Esophagus (tissue), 2 donors: ENCODE measurements around the gene CRACR2B. TPM values are rescaled to one million over a fixed set of nuclear protein-coding genes. Genes with fewer than 3 reads are reported as not detected.
A peak's percentile ranks its signal among the peaks of the same experiment; 100 is the strongest.

Experiments used
- H3K27ac ChIP-seq, 2 donors: one replicate each; pipeline ENCODE4 v1.5.1; 2013; ENCODE audit warnings: low read depth in 2 of 2, mild to moderate bottlenecking in 2 of 2, inconsistent platforms in 1 of 2, low read length in 1 of 2, moderate library complexity in 1 of 2
- H3K27me3 ChIP-seq, 2 donors: one replicate each; pipeline ENCODE4 v1.6.1; 2013; ENCODE audit warnings: low read length in 2 of 2, control low read depth in 1 of 2, mild to moderate bottlenecking in 1 of 2; ENCODE audit not compliant: insufficient read depth in 2 of 2, control insufficient read depth in 1 of 2
- H3K36me3 ChIP-seq, 2 donors: one replicate each; pipeline ENCODE4 v1.6.1; 2013; ENCODE audit warnings: low read length in 1 of 2; ENCODE audit not compliant: control insufficient read depth in 2 of 2, insufficient read depth in 2 of 2
- H3K4me1 ChIP-seq, 2 donors: one replicate each; pipeline ENCODE4 v1.6.1; 2013; ENCODE audit warnings: low read length in 1 of 2; ENCODE audit not compliant: control insufficient read depth in 2 of 2, insufficient read depth in 2 of 2
- H3K4me3 ChIP-seq, 2 donors: one replicate each; pipeline ENCODE4 v1.5.1; 2013; ENCODE audit warnings: low read length in 2 of 2, mild to moderate bottlenecking in 2 of 2, low read depth in 1 of 2, moderate library complexity in 1 of 2
- H3K9me3 ChIP-seq, 2 donors: one replicate each; pipeline ENCODE4 v1.6.1; 2013; ENCODE audit warnings: mild to moderate bottlenecking in 2 of 2, low read depth in 1 of 2, low read length in 1 of 2, moderate library complexity in 1 of 2; ENCODE audit not compliant: control insufficient read depth in 2 of 2, insufficient read depth in 1 of 2
- WGBS, 2 donors: extraction: QIAGEN DNeasy Blood & Tissue Kit; methylation state at CpG; one replicate each; pipeline ENCODE4 v1.1.7; 2013; 5-methylcytosine and 5-hydroxymethylcytosine counted together
- polyA plus RNA-seq, 2 donors: library from polyadenylated mRNA; stranded (reverse); fragments of 200-250 nt; gene quantifications; one replicate each; pipeline ENCODE4 v1.2.3, GENCODE V29; 2013
- donor health status: healthy with polysubstance abuse.
- donor health status: Bipolar disorder and iron deficiency.

The CRACR2B gene
- polyA plus RNA-seq, 2 donors: 3.2 to 5.3 TPM

DNA sequence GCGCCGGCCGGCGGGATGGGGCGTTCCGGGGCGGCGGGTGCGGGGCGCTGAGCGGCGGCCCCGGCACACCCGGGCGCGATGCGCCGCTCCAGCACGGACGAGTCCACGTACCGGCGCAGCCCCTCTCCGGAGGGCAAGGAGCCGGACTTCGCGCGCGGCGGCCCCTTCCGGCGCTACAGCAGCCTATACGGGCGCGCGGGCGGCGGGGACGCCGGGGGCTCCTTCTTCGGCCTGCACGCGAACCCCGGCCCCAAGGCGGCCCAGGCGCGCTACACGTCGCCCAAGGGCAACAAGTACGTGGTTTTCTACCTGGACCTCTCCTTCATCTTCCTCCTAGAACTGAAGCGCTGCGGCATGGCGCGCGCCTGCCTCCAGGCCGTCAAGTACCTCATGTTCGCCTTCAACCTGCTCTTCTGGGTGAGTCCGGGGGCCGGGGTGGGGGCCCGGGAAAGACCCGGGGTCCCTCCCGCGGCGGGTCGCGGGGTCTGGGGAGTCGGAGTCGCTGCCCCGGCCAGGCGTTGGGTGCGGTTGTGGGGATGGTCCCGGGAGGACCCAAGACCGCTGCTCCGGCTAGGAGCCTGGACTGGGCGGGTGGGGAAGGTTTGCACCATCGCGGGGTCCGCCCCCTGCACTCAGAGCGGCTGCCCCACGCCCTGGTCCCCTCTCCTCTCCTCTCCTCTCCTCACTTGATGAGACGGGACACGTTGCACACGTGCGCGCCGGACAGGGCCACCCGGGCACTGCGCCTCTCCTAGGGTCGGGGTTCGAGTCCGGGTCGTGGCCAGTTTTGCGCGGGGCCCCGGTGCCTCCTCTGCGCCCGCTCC, 22.4 kb downstream of the CRACR2B start:
- Histone ChIP-seq H3K27me3 (peaks cover 0 to 5% of the 10 kb centered on the region in 2 donors), H3K36me3 (no peaks in the 10 kb centered on the region), H3K9me3 (no peaks in the 10 kb centered on the region), H3K4me1 (peaks cover 7 to 19% of the 10 kb centered on the region in 2 donors), H3K4me3 (peak overlapping the region; percentile 13 to 37), H3K27ac (no peak overlapping the region)
- 25 to 27% methylated on average over 85 to 97 of the region's 97 CpGs for WGBS, 2 donors

DNA sequence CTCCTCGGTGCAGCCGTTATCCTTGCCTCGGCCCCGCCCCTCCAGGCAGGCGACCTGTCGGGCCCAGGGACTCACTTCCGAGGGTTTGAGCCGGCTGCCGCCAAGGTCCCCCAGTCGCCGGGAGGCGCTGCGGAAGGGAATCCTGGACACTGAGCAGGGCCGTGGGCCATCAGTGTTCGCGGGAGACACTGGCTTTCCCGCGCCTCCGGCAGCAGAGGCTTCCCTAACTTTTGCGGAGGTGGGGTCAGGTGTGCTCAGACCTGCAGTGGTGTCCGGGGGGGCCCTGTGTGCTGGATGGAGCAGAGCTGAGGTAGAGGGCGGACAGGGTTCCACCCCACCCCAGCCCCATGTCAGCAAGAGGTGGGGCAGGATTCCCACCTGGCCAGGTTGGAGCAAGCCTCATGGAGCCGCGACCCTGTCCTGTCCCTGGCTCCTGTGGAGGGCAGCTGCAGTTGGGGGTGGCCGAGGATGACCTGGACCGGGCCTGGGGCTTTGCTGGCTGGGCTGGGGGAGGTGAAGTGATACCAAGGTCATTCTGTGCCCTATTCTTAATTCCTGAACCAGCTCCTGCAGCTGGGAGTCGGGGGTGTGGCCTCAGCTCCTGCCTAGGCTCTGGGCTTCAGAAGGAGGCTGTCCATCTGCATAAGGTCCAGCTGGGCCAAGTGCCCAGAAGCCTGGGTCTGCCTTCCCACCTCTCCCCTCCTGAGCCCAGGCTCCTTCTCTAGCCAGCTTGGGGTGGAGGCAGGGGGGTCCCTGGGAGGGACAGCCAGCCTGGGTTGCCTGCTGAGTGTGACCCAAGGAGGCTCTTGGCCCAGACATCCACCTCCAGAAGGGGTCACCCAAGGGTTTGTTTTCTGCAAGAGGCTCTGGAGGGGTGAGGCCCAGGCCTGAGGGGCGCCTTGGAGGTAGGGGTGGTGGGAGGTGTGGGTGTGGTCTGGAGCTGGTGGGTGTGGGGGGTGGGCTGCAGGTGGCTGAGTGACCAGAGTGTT, 23.4 kb downstream of the CRACR2B start:
- Histone ChIP-seq H3K4me1 (peaks cover 5 to 16% of the 10 kb centered on the region in 2 donors), H3K36me3 (no peaks in the 10 kb centered on the region), H3K4me3 (no peak overlapping the region), H3K27me3 (peaks cover 0 to 5% of the 10 kb centered on the region in 2 donors), H3K9me3 (no peaks in the 10 kb centered on the region), H3K27ac (no peak overlapping the region)
- 70 to 76% methylated on average over 25 to 28 of the region's 28 CpGs for WGBS, 2 donors

DNA sequence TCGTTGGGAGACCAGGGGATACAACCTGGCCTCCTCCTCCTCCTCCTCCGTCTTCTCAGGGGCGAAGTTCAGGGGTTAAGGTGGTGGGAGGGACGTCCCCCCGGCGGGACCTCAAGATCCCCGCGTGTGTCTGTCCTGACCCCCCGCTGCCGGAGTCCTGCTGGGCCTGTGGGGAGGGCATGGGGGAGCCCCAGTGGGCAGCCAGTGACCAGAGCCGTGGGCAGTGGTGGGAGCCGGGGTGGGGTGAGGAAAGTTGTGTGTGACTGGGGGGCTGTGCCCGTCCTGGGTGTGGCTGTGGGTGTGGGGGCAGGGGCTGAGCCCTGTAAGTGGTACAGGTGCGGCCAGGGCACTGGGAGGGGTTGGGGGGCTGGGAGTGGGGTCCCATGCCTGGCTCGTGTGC, 25.0 kb downstream of the CRACR2B start:
- Histone ChIP-seq H3K27me3 (peaks cover 0 to 5% of the 10 kb centered on the region in 2 donors), H3K27ac (no peak overlapping the region), H3K4me1 (peaks cover 5 to 12% of the 10 kb centered on the region in 2 donors), H3K36me3 (no peaks in the 10 kb centered on the region), H3K9me3 (no peaks in the 10 kb centered on the region), H3K4me3 (no peak overlapping the region)
- 80 to 82% methylated on average over 15 of the region's 15 CpGs for WGBS, 2 donors

DNA sequence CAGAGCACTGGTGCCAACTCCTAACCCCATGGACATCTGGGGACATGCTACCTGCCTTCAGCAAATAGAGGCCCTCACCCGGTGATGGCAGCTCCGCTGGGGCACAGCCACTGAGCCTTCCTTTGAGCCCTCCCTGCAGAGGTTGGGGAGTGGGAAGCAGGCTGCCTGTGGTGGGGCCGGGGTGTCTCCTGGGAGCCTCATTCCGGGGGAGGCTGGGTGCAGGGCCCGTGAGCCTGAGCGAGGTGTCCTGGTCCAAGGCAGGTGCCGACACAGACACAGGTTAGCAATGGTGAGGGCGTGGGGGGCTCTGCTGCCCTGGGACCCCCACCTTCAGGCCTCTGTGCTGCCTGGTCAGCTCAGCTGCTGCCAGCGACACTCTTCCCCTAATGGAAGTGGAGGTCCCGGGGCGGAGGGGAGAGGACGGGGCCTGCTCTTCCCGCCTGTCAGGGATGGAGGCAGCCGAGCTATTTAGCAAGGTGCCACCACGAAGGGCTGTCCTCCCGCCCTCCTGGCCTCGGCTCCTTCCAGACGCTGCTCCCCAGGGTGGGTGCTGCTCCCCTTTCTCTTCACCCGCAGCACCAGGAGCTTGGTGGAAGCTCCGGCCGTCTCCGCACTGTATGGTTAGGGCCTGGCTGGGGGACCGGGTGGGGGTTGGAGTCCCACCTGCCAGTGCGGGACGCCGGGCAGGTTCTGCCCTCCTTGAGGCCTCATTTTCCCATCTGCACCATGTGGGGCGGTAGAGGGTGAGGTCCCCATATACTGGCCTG, 26.1 kb downstream of the CRACR2B start:
- Histone ChIP-seq H3K4me1 (peaks cover 5 to 8% of the 10 kb centered on the region in 2 donors), H3K9me3 (no peaks in the 10 kb centered on the region), H3K4me3 (no peak overlapping the region), H3K36me3 (no peaks in the 10 kb centered on the region), H3K27ac (no peak overlapping the region), H3K27me3 (peaks cover 0 to 5% of the 10 kb centered on the region in 2 donors)
- 92% methylated on average over 27 of the region's 27 CpGs for WGBS, 2 donors

DNA sequence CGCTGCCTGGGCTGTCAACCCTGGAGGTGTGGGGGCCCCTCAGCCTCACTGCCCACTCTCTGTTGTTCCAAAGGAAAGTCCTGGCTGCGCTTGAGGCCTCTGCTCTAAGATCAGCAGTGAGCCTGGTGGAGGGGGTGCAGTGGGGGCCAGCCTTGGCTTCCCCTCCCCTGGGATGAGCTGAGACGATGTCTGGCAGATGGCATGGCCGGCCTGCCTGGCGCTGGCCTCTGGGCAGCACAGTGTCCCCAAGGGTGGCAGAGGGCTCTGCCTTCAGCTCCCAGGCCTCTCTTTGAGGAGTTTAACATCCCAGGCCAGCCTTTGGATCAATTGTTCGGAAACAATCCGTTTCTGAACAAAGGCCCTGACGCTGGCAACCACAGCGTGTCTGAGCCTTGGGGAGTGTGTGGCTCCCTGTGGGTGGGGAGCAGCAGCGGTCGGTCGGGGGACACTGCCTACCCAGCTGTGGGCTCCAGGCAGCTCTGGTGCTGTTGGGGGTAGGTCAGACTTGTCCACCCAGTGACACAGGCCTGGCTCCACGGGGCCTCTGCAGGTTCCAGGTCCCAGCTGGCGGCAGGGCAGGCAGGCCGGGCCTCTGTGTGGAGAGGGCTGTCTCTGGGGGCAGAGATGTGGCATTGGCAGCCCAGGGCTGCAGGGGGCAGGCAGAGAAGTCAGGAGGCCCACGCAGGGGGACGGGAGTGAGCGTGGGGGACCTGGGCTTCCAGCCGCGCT, 27.0 kb downstream of the CRACR2B start:
- H3K9me3 ChIP-seq: no peaks in the 10 kb centered on the region
- peaks cover 0 to under 1% of the 10 kb centered on the region in 2 donors for H3K27me3 ChIP-seq
- no peak overlapping the region for H3K27ac ChIP-seq
- H3K36me3 ChIP-seq: no peaks in the 10 kb centered on the region
- H3K4me3 ChIP-seq: no peak overlapping the region
- WGBS, 2 donors: 84 to 85% methylated on average over 19 to 20 of the region's 20 CpGs
- peaks cover 9% of the 10 kb centered on the region in 2 donors for H3K4me1 ChIP-seq

DNA sequence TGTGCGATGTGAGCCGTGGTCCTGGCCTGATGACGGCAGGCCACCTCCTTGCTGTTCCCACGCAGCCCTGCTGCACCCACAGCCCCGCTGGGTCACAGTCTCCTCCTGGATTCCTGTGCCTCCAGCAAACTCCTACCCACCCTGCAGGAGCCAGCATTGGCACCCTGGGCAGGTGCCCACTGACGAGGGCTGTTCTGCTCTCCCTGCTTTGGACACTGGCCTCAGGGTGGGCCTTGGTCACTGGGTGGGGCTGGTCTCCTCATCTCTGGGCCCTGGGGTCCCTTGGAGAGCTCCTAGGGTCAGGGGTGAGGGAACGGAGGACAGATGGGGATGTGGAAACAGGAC, 27.6 kb downstream of the CRACR2B start:
- Histone ChIP-seq H3K27me3 (no peaks in the 10 kb centered on the region), H3K9me3 (no peaks in the 10 kb centered on the region), H3K27ac (no peak overlapping the region), H3K4me3 (no peak overlapping the region), H3K4me1 (peaks cover 11 to 12% of the 10 kb centered on the region in 2 donors), H3K36me3 (no peaks in the 10 kb centered on the region)
- 80 to 85% methylated on average over 7 of the region's 7 CpGs for WGBS, 2 donors

DNA sequence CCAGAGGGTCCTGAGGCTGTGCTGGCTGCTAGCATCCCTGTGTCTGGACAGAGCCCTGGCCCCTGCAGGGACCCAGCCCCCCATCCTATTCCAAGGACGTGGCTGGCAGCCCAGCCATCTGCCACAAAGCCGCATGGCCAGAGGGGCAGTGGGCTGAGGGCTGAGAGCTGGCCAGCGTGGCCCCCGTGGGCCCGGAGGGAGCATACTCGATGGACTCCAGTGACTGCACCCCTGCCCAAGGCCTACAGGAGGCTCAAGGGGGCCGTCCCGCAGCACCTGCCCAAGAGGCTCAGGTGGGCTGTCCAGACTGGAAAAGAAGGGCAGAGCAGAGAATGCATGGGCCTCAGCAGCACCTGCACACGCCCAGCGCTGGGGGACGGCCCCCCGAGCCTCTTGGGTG, 28.1 kb downstream of the CRACR2B start:
- Histone ChIP-seq H3K4me1 (peaks cover 11 to 12% of the 10 kb centered on the region in 2 donors), H3K9me3 (no peaks in the 10 kb centered on the region), H3K36me3 (no peaks in the 10 kb centered on the region), H3K27me3 (no peaks in the 10 kb centered on the region), H3K27ac (no peak overlapping the region), H3K4me3 (no peak overlapping the region)
- 80 to 88% methylated on average over 12 of the region's 12 CpGs for WGBS, 2 donors

DNA sequence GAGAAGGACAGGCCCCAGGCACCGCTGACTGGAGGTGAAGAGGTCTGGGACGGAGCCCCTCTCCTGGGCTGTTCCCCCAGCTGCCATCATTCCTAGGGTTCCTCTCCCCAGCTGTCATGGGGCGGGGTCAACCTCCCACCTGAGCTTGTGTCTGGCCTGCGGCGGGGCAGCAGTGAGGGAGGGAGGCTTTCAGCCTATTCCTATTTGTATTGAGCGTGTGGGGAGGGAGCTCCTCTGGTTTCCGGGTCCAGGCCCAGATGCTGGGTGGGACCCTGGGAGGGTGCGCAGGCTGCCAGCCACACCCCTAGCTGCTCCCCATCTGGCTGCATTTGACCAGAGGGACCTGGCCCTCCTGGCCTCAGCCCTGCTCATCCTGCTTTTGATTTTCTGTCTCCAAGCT, 28.7 kb downstream of the CRACR2B start:
- H3K36me3 ChIP-seq: no peaks in the 10 kb centered on the region
- H3K4me3 ChIP-seq: no peak overlapping the region
- no peak overlapping the region for H3K27ac ChIP-seq
- H3K27me3 ChIP-seq: no peaks in the 10 kb centered on the region
- 76 to 88% methylated on average over 6 to 8 of the region's 8 CpGs for WGBS, 2 donors
- H3K4me1 ChIP-seq: peaks cover 11 to 12% of the 10 kb centered on the region in 2 donors
- no peaks in the 10 kb centered on the region for H3K9me3 ChIP-seq
